Activated CD4-positive, alpha-beta T cell treated with anti-CD3 and anti-CD28 coated beads, Interleukin-2, amount 10 ng/mL, durations not matched to agents 24 days and 14 days (primary cell): Measurements from ENCODE around the gene TBC1D4. TPM values are rescaled to one million over a fixed set of nuclear protein-coding genes. Genes with fewer than 3 reads are reported as not detected.
"Not testable (repeated sequence)": the region's sequence is repeated elsewhere in the genome, so short reads cannot be mapped to it uniquely, and the experiment has no call there.

ENCODE experiments used
- DNase-seq: peaks from one replicate; pipeline ENCODE4 v3.0.0; 2022
- H3K27ac Mint-ChIP-seq: one replicate; pipeline ENCODE4 v1.8.0; 2022; ENCODE audit warnings: mild to moderate bottlenecking, mixed read lengths
- H3K27me3 Mint-ChIP-seq: one replicate; pipeline ENCODE4 v1.8.0; 2022; ENCODE audit warnings: mixed read lengths
- H3K36me3 Mint-ChIP-seq: one replicate; pipeline ENCODE4 v1.8.0; 2022; ENCODE audit warnings: low read depth, mild to moderate bottlenecking, mixed read lengths
- H3K4me1 Mint-ChIP-seq: one replicate; pipeline ENCODE4 v1.8.0; 2021; ENCODE audit warnings: mixed read lengths
- H3K4me3 Mint-ChIP-seq: one replicate; pipeline ENCODE4 v1.8.0; 2022; ENCODE audit warnings: mild to moderate bottlenecking, moderate library complexity, mixed read lengths
- H3K9me3 Mint-ChIP-seq: one replicate; pipeline ENCODE4 v1.8.0; 2021; ENCODE audit warnings: mixed read lengths
- intact Hi-C: fragments of 100-400 bp; cut with micrococcal nuclease; formaldehyde crosslinking; loops from one replicate; pipeline ENCODE4 v1.15.1; 2023
- total RNA-seq: library from RNA; stranded (reverse); gene quantifications from 2 replicates; pipeline ENCODE4 v1.2.3, GENCODE V29; 2022

TBC1D4 gene
- total RNA-seq, 1 donor from 2014 or later, result 77.0 TPM

- Mint-ChIP-seq H3K27me3 (no peaks in the 10 kb centered on the region), H3K4me1 (no peaks in the 10 kb centered on the region), H3K27ac (no peak overlapping the region), H3K36me3 (no peaks in the 10 kb centered on the region), H3K9me3 (no peaks in the 10 kb centered on the region), H3K4me3 (no peak overlapping the region)
- DNase-seq, result no peak
- intact Hi-C loops, result no loop called here
These were observed 217.4 kb downstream of the TBC1D4 start for GRCh38 chr13:75264611-75265010.

DNA sequence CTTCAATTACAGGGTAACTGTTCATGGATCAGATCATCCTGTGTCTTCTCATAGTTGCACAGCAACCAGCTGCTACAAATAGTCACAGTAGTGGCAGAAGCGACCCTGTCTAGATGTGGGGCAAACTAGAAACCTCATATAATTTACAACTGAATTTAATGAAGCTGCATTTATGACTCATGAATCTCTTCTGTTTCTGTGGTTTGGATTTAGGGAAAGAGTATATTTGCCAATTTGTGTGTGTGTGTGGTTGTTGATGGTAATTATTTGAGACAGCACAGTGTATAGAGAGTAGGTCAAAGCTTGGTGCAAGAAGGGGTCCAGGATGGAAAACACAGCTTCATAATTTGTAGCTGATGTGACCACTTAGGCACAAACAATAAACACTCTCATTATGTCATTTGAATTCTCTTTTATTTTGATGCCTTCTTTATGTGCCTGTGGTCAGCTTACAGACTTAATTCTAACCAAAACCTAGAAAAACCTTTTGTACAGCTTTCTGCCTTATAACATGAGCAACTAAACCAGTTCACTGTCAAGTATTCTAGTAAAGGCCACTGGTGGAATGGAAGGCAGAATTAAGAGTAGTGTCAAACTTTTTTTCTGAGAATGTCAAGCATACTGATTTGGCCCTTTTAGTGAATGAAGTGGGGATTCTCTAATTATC lies 218.1 kb downstream of the TBC1D4 start:
- intact Hi-C loops, result no loop called here
- no peak overlapping the region for H3K27ac Mint-ChIP-seq
- H3K4me3 Mint-ChIP-seq, result no peak overlapping the region
- H3K27me3 Mint-ChIP-seq, result no peaks in the 10 kb centered on the region
- DNase-seq, result no peak
- no peaks in the 10 kb centered on the region for H3K36me3 Mint-ChIP-seq
- no peaks in the 10 kb centered on the region for H3K9me3 Mint-ChIP-seq
- H3K4me1 Mint-ChIP-seq, result no peaks in the 10 kb centered on the region

- no peaks in the 10 kb centered on the region for H3K9me3 Mint-ChIP-seq
- peaks cover 21% of the 10 kb centered on the region for H3K27me3 Mint-ChIP-seq
- no peak overlapping the region for H3K27ac Mint-ChIP-seq
- no peaks in the 10 kb centered on the region for H3K36me3 Mint-ChIP-seq
- no peak for DNase-seq
- H3K4me3 Mint-ChIP-seq, result no peak overlapping the region
- H3K4me1 Mint-ChIP-seq, result no peaks in the 10 kb centered on the region
- intact Hi-C loops, result no loop called here
These were observed 223.7 kb downstream of the TBC1D4 start for GRCh38 chr13:75258159-75258782.

DNA sequence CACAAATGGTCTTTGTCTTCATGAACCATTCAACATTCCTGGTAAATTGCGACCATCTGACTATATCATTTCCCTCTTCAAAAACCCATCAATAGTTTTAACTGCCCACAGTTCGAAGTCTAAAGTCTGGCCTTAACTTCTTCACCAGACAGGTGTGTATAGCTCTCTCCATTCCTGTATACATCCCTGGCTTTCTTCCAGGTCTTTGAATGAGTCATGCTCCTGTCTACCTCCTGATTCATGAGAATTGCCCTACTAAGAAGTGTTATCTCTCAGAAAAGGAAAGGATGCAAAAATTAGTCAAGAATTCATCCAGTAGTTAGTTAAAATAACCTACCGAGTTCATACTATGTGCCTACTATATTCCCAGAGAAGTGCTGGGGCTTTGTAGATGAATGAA lies 225.0 kb downstream of the TBC1D4 start:
- no peak overlapping the region for H3K4me3 Mint-ChIP-seq
- H3K9me3 Mint-ChIP-seq, result no peaks in the 10 kb centered on the region
- no peak for DNase-seq
- no peaks in the 10 kb centered on the region for H3K36me3 Mint-ChIP-seq
- peaks cover 28% of the 10 kb centered on the region for H3K27me3 Mint-ChIP-seq
- no peaks in the 10 kb centered on the region for H3K4me1 Mint-ChIP-seq
- intact Hi-C loops, result no loop called here
- H3K27ac Mint-ChIP-seq, result no peak overlapping the region

DNA sequence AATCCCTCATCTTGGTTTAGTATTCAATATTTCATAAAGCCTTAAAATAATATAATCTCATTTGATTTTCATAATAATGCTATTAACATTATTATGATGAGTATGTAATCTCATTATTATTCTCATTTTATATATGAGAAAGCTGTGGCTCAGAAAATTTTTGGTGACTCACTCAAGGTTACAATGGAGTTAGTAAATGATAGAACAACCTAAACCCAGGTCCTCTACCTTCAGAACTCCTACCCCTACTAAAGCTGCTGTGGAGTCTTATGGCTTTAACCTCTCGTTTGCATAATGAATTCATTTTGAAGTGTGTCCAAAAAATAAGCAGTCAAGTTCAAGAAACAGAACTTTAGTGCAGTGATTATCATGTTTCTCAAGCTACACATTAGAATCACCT lies 226.3 kb downstream of the TBC1D4 start:
- Mint-ChIP-seq H3K36me3 (no peaks in the 10 kb centered on the region), H3K4me1 (no peaks in the 10 kb centered on the region), H3K4me3 (no peak overlapping the region), H3K27ac (no peak overlapping the region), H3K9me3 (no peaks in the 10 kb centered on the region), H3K27me3 (peaks cover 31% of the 10 kb centered on the region)
- intact Hi-C loops, result no loop called here
- DNase-seq, result no peak

- Mint-ChIP-seq H3K4me3 (no peak overlapping the region), H3K36me3 (no peaks in the 10 kb centered on the region), H3K27me3 (peaks cover 31% of the 10 kb centered on the region), H3K9me3 (no peaks in the 10 kb centered on the region), H3K4me1 (no peaks in the 10 kb centered on the region), H3K27ac (no peak overlapping the region)
- DNase-seq, result no peak
- intact Hi-C loops, result no loop called here
These were observed 226.8 kb downstream of the TBC1D4 start for GRCh38 chr13:75255147-75255546.

GRCh38 chr13:75251188-75251587 lies 230.8 kb downstream of the TBC1D4 start:
- intact Hi-C loops, result no loop called here

DNA sequence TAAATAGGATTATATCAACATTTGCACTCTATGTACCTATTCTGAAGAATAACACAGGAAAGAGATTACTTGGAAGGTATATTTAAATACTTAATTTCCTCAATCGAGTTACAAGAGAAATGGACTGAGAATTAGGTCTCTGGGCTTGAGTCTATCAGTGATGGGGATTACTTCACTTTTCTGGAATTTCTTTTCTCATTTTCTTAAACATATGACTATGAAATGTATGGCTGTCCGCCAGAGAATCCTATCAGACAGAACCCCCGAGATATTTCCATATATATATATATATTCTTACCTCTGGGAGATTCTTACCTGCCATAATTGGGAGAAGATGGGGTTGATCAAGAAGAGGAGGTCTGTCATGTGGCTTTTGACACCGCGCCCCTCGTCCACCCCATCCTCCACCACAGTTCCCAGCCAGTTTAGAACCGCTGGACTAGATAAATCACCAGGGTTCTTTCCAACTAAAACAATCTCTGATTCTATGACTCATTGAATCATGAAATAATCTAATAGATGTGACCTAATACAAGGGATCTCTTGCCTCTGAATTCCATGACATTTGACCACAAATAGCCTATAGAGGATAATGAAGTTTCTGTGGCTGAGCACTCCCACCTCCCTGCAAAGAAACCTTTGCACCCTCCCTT lies 231.3 kb downstream of the TBC1D4 start:
- Mint-ChIP-seq H3K4me1 (no peaks in the 10 kb centered on the region), H3K9me3 (peaks cover 3% of the 10 kb centered on the region), H3K36me3 (no peaks in the 10 kb centered on the region), H3K4me3 (no peak overlapping the region), H3K27me3 (peaks cover 25% of the 10 kb centered on the region), H3K27ac (no peak overlapping the region)
- no peak for DNase-seq
- intact Hi-C loops, result no loop called here

More at GRCh38 chr13:75251188-75251587, 230.8 kb downstream of the TBC1D4 start:
- H3K4me1 Mint-ChIP-seq, result no peaks in the 10 kb centered on the region
- no peak overlapping the region for H3K4me3 Mint-ChIP-seq
- H3K9me3 Mint-ChIP-seq, result no peaks in the 10 kb centered on the region
- no peaks in the 10 kb centered on the region for H3K36me3 Mint-ChIP-seq
- no peak for DNase-seq
- peaks cover 26% of the 10 kb centered on the region for H3K27me3 Mint-ChIP-seq
- H3K27ac Mint-ChIP-seq, result no peak overlapping the region

- H3K36me3 Mint-ChIP-seq, H3K4me3 Mint-ChIP-seq, H3K27ac Mint-ChIP-seq, H3K4me1 Mint-ChIP-seq, intact Hi-C loops, H3K27me3 Mint-ChIP-seq, DNase-seq, H3K9me3 Mint-ChIP-seq: not testable (repeated sequence)
These were observed 236.4 kb downstream of the TBC1D4 start for GRCh38 chr13:75245578-75245977.

- DNase-seq, intact Hi-C loops, H3K4me1 Mint-ChIP-seq, H3K27ac Mint-ChIP-seq, H3K27me3 Mint-ChIP-seq, H3K4me3 Mint-ChIP-seq, H3K36me3 Mint-ChIP-seq: not testable (repeated sequence)
- H3K9me3 Mint-ChIP-seq, result peaks cover 19% of the 10 kb centered on the region
These were observed 241.7 kb downstream of the TBC1D4 start for GRCh38 chr13:75240240-75240639.

DNA sequence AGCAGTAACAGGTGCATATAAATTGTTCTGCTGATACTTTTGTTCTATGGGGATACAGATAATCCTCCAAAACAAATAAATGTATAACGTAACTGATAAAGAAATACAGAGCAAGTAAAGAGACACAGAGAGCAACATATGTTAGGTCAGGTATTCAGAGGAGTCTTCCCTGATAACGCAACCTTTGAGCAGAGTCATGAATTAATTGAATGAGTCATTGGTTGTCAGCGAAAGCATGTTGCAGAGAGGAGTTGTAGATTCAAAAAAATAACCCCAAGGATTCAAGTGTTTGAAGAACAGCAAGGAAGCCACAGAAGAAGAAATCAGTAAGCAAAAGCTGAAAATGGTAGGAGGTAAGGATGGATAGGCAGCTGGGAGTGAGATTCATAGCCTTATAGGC lies 245.2 kb downstream of the TBC1D4 start:
- peaks cover 5% of the 10 kb centered on the region for H3K27me3 Mint-ChIP-seq
- H3K9me3 Mint-ChIP-seq, result peaks cover 22% of the 10 kb centered on the region
- no peak overlapping the region for H3K27ac Mint-ChIP-seq
- no peak for DNase-seq
- H3K4me1 Mint-ChIP-seq, result no peaks in the 10 kb centered on the region
- no peak overlapping the region for H3K4me3 Mint-ChIP-seq
- intact Hi-C loops, result no loop called here
- H3K36me3 Mint-ChIP-seq, result no peaks in the 10 kb centered on the region

Other genes starting within 250 kb of the TBC1D4 start
- 100 and 108 TPM in 2 replicates for gene COMMD6, start 55.7 kb upstream of the TBC1D4 start, total RNA-seq
- gene UCHL3, start 67.6 kb upstream of the TBC1D4 start, total RNA-seq, result 43.5 and 50.6 TPM in 2 replicates
- gene LMO7, start 154.2 kb upstream of the TBC1D4 start, total RNA-seq, result 4.3 and 5.8 TPM in 2 replicates